ENCODE data around the gene OR5D18. TPM values are rescaled to one million over a fixed set of nuclear protein-coding genes. Genes with fewer than 3 reads are reported as not detected.
"Not testable (repeated sequence)": the region's sequence is repeated elsewhere in the genome, so short reads cannot be mapped to it uniquely, and the experiment has no call there.

OR5D18 gene
- total and polyA plus RNA-seq, 10 donors, result not detected

GRCh38 chr11:55838452-55838851 is 19.0 kb downstream of the OR5D18 start, which contains the start of gene OR5D16:
Gene OR5D16, plus strand, starts transcription at chr11:55838752. Its CDS starts 0 bp downstream, at chr11:55838752.
- TF ChIP-seq POLR2A (IDR thresholded peaks at IDR 0.05) (no peak), POLR2AphosphoS5 (IDR thresholded peaks at IDR 0.05) (no peak), CTCF (IDR thresholded peaks at IDR 0.05 in 8 of 11, conservative IDR thresholded peaks at IDR 0.05 in 3 of 11) (no peak)
- Histone ChIP-seq H3K27ac (no peak within 1 kb of the TSS), H3K36me3 (no peaks in the 10 kb centered on the region), H3K9me3 (peaks cover 0 to 58% (median 18%) of the 10 kb centered on the region in 8 donors), H3K27me3 (replicated peaks in 1 of 7) (no peaks in the 10 kb centered on the region), H3K4me1 (no peaks in the 10 kb centered on the region), H3K4me3 (no peak within 1 kb of the TSS)
- no peak for DNase-seq
- WGBS, 5 donors, result 18 to 45% (median 32%) methylated on average over 3 of the region's 3 CpGs
- intact Hi-C loops (cut with DNase I; ENCODE audit: low total_unique reads), result no loop called here

- Histone ChIP-seq H3K27me3 (replicated peaks in 1 of 7) (no peaks in the 10 kb centered on the region), H3K36me3 (no peaks in the 10 kb centered on the region), H3K4me3 (no peak overlapping the region), H3K4me1 (no peaks in the 10 kb centered on the region), H3K27ac (no peak overlapping the region), H3K9me3 (peaks cover 0 to 17% (median 0%) of the 10 kb centered on the region in 8 donors)
- DNase-seq, result no peak
- WGBS, 5 donors, result 25 to 55% (median 44%) methylated on average over 2 of the region's 2 CpGs
- no peak for TF ChIP-seq POLR2AphosphoS5 (IDR thresholded peaks at IDR 0.05)
- intact Hi-C loops (cut with DNase I; ENCODE audit: low total_unique reads), result no loop called here
Measured at GRCh38 chr11:55847453-55847852, 28.0 kb downstream of the OR5D18 start.

GRCh38 chr11:55849037-55849436 is 29.6 kb downstream of the OR5D18 start:
- intact Hi-C loops (cut with DNase I; ENCODE audit: low total_unique reads), result no loop called here
- no peak overlapping the region for H3K4me3 ChIP-seq
- peaks cover 0 to 17% (median 0%) of the 10 kb centered on the region in 8 donors for H3K9me3 ChIP-seq
- H3K27ac ChIP-seq, result no peak overlapping the region
- DNase-seq, result no peak
- H3K4me1 ChIP-seq, result no peaks in the 10 kb centered on the region
- H3K27me3 ChIP-seq (replicated peaks in 1 of 7), result no peaks in the 10 kb centered on the region
- TF ChIP-seq CTCF (IDR thresholded peaks at IDR 0.05 in 8 of 11, conservative IDR thresholded peaks at IDR 0.05 in 3 of 11) (no peak), POLR2AphosphoS5 (IDR thresholded peaks at IDR 0.05) (no peak), POLR2A (IDR thresholded peaks at IDR 0.05) (no peak)
- no peaks in the 10 kb centered on the region for H3K36me3 ChIP-seq

GRCh38 chr11:55852141-55852540 is 32.7 kb downstream of the OR5D18 start:
- intact Hi-C loops (cut with DNase I; ENCODE audit: low total_unique reads), result no loop called here
- no peak overlapping the region for H3K4me3 ChIP-seq
- peaks cover 0 to 5% (median 2%) of the 10 kb centered on the region in 8 donors for H3K9me3 ChIP-seq
- H3K4me1 ChIP-seq, result no peaks in the 10 kb centered on the region
- H3K27ac ChIP-seq, result no peak overlapping the region
- H3K36me3 ChIP-seq, result no peaks in the 10 kb centered on the region
- DNase-seq, result no peak
- H3K27me3 ChIP-seq (replicated peaks in 1 of 7), result no peaks in the 10 kb centered on the region
- WGBS, 5 donors, result 75 to 88% (median 80%) methylated on average over 1 of the region's 1 CpG
- TF ChIP-seq POLR2A (IDR thresholded peaks at IDR 0.05) (no peak), CTCF (IDR thresholded peaks at IDR 0.05 in 8 of 11, conservative IDR thresholded peaks at IDR 0.05 in 3 of 11) (no peak), POLR2AphosphoS5 (IDR thresholded peaks at IDR 0.05) (no peak)

GRCh38 chr11:55854704-55855103 is 35.3 kb downstream of the OR5D18 start:
- 8 to 27% (median 16%) methylated on average over 1 of the region's 1 CpG for WGBS, 5 donors
- H3K9me3 ChIP-seq, result peaks cover 0 to 8% (median 3%) of the 10 kb centered on the region in 8 donors
- H3K4me3 ChIP-seq, result no peak overlapping the region
- TF ChIP-seq POLR2A (IDR thresholded peaks at IDR 0.05) (no peak), CTCF (IDR thresholded peaks at IDR 0.05 in 8 of 11, conservative IDR thresholded peaks at IDR 0.05 in 3 of 11) (no peak), POLR2AphosphoS5 (IDR thresholded peaks at IDR 0.05) (no peak)
- no peaks in the 10 kb centered on the region for H3K36me3 ChIP-seq
- H3K4me1 ChIP-seq, result no peaks in the 10 kb centered on the region
- no peak for DNase-seq
- intact Hi-C loops (cut with DNase I; ENCODE audit: low total_unique reads), result no loop called here
- no peak overlapping the region for H3K27ac ChIP-seq
- H3K27me3 ChIP-seq (replicated peaks in 1 of 7), result no peaks in the 10 kb centered on the region

GRCh38 chr11:55867354-55867753 is 47.9 kb downstream of the OR5D18 start:
- H3K27ac ChIP-seq; H3K4me1 ChIP-seq; H3K27me3 ChIP-seq (replicated peaks in 1 of 7); intact Hi-C loops (cut with DNase I; ENCODE audit: low total_unique reads); H3K36me3 ChIP-seq; DNase-seq; H3K4me3 ChIP-seq: not testable (repeated sequence)
- WGBS, 5 donors, result 70 to 86% (median 75%) methylated on average over 4 of the region's 4 CpGs
- peaks cover 0 to 23% (median under 1%) of the 10 kb centered on the region in 8 donors for H3K9me3 ChIP-seq
